ENCODE measurements around the gene RNF167. TPM values are rescaled to one million over a fixed set of nuclear protein-coding genes. Genes with fewer than 3 reads are reported as not detected.
A peak's percentile ranks its signal among the peaks of the same experiment; 100 is the strongest.

RNF167 gene
- total and polyA plus RNA-seq, 2 of the 4 experiments (the other 2 are of a cell fraction) = 13.1 to 79.5 TPM

DNA sequence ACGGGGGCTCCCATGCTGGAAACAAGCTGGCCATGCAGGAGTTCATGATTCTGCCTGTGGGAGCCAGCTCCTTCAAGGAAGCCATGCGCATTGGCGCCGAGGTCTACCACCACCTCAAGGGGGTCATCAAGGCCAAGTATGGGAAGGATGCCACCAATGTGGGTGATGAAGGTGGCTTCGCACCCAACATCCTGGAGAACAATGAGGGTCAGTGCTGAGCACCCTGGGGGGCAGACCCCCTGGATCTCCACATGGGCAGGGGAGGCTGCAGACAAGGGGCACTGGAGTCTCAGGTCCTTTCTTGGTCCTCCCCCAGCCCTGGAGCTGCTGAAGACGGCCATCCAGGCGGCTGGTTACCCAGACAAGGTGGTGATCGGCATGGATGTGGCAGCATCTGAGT lies 15.0 kb downstream of the RNF167 start:
- no peak overlapping the region for H4K91ac ChIP-seq (ENCODE audit: insufficient read depth, low read depth, low read length)
- H2BK120ac ChIP-seq (ENCODE audit: low read depth, low read length) = no peak overlapping the region
- no peak overlapping the region for H4K5ac ChIP-seq (ENCODE audit: low read depth, low read length)
- peaks cover 28% of the 10 kb centered on the region for H3K4me1 ChIP-seq (ENCODE audit: control insufficient read depth, insufficient read depth, low read length)
- peak overlapping the region; percentile 28 for H2AK9ac ChIP-seq (replicated peaks; ENCODE audit: low read depth, low read length, poor library complexity)
- H3K18ac ChIP-seq (ENCODE audit: low read depth, low read length) = no peak overlapping the region
- no peak for ATAC-seq (ENCODE audit: low read depth)
- no peak overlapping the region for H4K8ac ChIP-seq (ENCODE audit: low read depth in 2 of 2, low read length in 2 of 2)
- DNase-seq = no peak
- TF ChIP-seq CHD1 (IDR thresholded peaks at IDR 0.05; ENCODE audit: low read depth, low read length) (no peak), MAFK (IDR thresholded peaks at IDR 0.05; ENCODE audit: low read depth, low read length) (no peak), SMC3 (IDR thresholded peaks at IDR 0.05; ENCODE audit: low read depth, low read length) (no peak), POLR2A (IDR thresholded peaks at IDR 0.05; ENCODE audit: low read depth, low read length) (no peak), MXI1 (IDR thresholded peaks at IDR 0.05; ENCODE audit: borderline replicate concordance, low read depth, low read length) (no peak), RFX5 (IDR thresholded peaks at IDR 0.05; ENCODE audit: low read depth, low read length) (no peak), FOS (IDR thresholded peaks at IDR 0.05; ENCODE audit: low read depth, low read length) (no peak), MAZ (IDR thresholded peaks at IDR 0.05; ENCODE audit: borderline replicate concordance, low read depth, low read length) (no peak), NFE2L2 (IDR thresholded peaks at IDR 0.05; ENCODE audit: low read depth, low read length) (no peak), RAD21 (IDR thresholded peaks at IDR 0.05; ENCODE audit: low read length) (no peak), RCOR1 (IDR thresholded peaks at IDR 0.05; ENCODE audit: insufficient replicate concordance, low read length) (no peak), CEBPB (IDR thresholded peaks at IDR 0.05; ENCODE audit: low read depth, low read length) (no peak), BHLHE40 (IDR thresholded peaks at IDR 0.05; ENCODE audit: low read depth, low read length) (no peak)
- TF ChIP-seq, protein P1, sequence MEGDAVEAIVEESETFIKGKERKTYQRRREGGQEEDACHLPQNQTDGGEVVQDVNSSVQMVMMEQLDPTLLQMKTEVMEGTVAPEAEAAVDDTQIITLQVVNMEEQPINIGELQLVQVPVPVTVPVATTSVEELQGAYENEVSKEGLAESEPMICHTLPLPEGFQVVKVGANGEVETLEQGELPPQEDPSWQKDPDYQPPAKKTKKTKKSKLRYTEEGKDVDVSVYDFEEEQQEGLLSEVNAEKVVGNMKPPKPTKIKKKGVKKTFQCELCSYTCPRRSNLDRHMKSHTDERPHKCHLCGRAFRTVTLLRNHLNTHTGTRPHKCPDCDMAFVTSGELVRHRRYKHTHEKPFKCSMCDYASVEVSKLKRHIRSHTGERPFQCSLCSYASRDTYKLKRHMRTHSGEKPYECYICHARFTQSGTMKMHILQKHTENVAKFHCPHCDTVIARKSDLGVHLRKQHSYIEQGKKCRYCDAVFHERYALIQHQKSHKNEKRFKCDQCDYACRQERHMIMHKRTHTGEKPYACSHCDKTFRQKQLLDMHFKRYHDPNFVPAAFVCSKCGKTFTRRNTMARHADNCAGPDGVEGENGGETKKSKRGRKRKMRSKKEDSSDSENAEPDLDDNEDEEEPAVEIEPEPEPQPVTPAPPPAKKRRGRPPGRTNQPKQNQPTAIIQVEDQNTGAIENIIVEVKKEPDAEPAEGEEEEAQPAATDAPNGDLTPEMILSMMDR (conservative IDR thresholded peaks at IDR 0.05; ENCODE audit: low read depth, low read length) = no peak
- TF ChIP-seq, protein P2, sequence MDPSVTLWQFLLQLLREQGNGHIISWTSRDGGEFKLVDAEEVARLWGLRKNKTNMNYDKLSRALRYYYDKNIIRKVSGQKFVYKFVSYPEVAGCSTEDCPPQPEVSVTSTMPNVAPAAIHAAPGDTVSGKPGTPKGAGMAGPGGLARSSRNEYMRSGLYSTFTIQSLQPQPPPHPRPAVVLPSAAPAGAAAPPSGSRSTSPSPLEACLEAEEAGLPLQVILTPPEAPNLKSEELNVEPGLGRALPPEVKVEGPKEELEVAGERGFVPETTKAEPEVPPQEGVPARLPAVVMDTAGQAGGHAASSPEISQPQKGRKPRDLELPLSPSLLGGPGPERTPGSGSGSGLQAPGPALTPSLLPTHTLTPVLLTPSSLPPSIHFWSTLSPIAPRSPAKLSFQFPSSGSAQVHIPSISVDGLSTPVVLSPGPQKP (IDR thresholded peaks at IDR 0.05; ENCODE audit: borderline replicate concordance, low read depth, low read length) = no peak
- H3K9me1 ChIP-seq (ENCODE audit: insufficient read depth, low read length) = peaks cover 27% of the 10 kb centered on the region; the same call in 1 of the 2 replicates
- H2BK5ac ChIP-seq (ENCODE audit: low read depth, low read length, poor library complexity, severe bottlenecking) = no peak overlapping the region
- CTCF ChIA-PET = no interaction called here
- H3K9ac ChIP-seq (ENCODE audit: low read depth, low read length) = no peak overlapping the region
- H3K9me3 ChIP-seq (ENCODE audit: control insufficient read depth, insufficient read depth, low read length) = no peaks in the 10 kb centered on the region
- in situ Hi-C loops (cut with MboI; ENCODE audit: low sequenced_read_pairs) (no loop called here), intact Hi-C loops (cut with micrococcal nuclease) (no loop called here), dilution Hi-C loops (cut with HindIII; ENCODE audit: low sequenced_read_pairs, unreplicated experiment) (no loop called here)
- H2AK5ac ChIP-seq (ENCODE audit: low read depth, low read length) = no peak overlapping the region
- H2AFZ ChIP-seq (replicated peaks; ENCODE audit: low read length, poor library complexity) = no peak overlapping the region
- no peaks in the 10 kb centered on the region for H3K27me3 ChIP-seq (ENCODE audit: control insufficient read depth, insufficient read depth, low read length)
- H3K27ac ChIP-seq (ENCODE audit: insufficient read depth, low read length) = no peak overlapping the region
- peaks cover 12 to 27% of the 10 kb centered on the region in 2 experiments; a peak in 3 of 4 replicates for H3K79me1 ChIP-seq (ENCODE audit: low read depth in 1 of 2, low read length in 2 of 2)
- H3K56ac ChIP-seq (ENCODE audit: extremely low read depth, insufficient read depth, low read length) = no peak overlapping the region
- no peak overlapping the region for H3K4me2 ChIP-seq (ENCODE audit: low read depth, low read length)
- no peak overlapping the region for H2BK20ac ChIP-seq (ENCODE audit: low read depth, low read length)
- WGBS, 2 experiments (ENCODE audit: extremely low coverage in 2 of 2, insufficient read length in 1 of 2) = 100% methylated on average over 3 of the region's 8 CpGs; no CpG with 5 or more reads in 1 of the 2 experiments
- no peak overlapping the region for H3K4ac ChIP-seq (ENCODE audit: low read depth, low read length)
- POLR2A ChIA-PET (ENCODE audit: unreplicated experiment) = interaction anchor here (0.6 kb wide), 1 partner anchor 12 kb away, joined by 8 read pairs; no protein-coding TSS in a partner anchor
- H3K23ac ChIP-seq (ENCODE audit: low read depth, low read length) = no peak overlapping the region
- BruUV-seq (replicated peaks) = no TSS peak
- no peak overlapping the region for H3K4me3 ChIP-seq (ENCODE audit: insufficient read depth, low read depth, low read length)
- no peaks in the 10 kb centered on the region for H4K20me1 ChIP-seq (ENCODE audit: insufficient read depth, low read length)
- no peak overlapping the region for H2BK15ac ChIP-seq (ENCODE audit: low read depth, low read length)
- H3K36me3 ChIP-seq (ENCODE audit: control insufficient read depth, insufficient read depth, low read length) = peaks cover 12% of the 10 kb centered on the region
- H3K14ac ChIP-seq (replicated peaks; ENCODE audit: low read depth, low read length) = no peak overlapping the region
